IPS-18c (cell line): ENCODE measurements around the gene SMDT1.
"Not testable (repeated sequence)": the region's sequence is repeated elsewhere in the genome, so short reads cannot be mapped to it uniquely, and the experiment has no call there.

ENCODE experiments used
- H3K4me3 ChIP-seq: 2 replicates; pipeline ENCODE4 v1.7.0; 2013; ENCODE audit warnings: low read depth, mild to moderate bottlenecking, low read length, moderate library complexity; ENCODE audit not compliant: insufficient read depth
- H3K9me3 ChIP-seq: one replicate; pipeline ENCODE4 v1.6.1; 2013; ENCODE audit warnings: mild to moderate bottlenecking, low read length, moderate library complexity; ENCODE audit not compliant: control insufficient read depth, insufficient read depth

Gene SMDT1

DNA sequence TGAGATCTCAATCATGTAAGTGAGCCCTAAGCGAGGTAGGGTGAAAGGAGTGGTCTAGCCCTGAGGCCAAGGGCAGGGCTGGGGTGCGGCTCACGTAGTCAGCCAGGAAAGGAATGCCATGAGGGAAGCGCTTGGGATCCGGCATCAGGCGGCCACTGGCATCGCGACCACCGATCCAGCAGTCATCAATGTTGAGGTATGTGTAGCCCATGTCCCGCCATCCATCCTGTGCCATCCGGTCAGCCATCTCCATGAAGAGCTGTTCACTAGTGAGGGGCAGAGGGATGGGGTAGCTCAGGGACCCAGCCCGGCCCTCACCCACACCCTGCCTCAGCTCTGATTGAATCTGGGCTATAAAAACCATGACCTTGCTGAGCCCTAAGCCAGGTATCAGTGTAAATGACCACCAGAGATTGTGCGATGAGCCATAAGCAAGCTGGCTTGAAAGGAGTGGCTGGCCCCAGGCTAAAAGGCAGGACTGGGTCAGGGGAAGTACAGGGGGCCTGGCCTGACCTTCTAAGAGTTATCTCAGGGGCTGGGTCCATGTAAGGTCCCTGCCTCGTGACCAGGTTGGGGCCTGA lies 11.7 kb upstream of the SMDT1 start:
- no peaks in the 10 kb centered on the region for H3K9me3 ChIP-seq
- H3K4me3 ChIP-seq: no peak overlapping the region

DNA sequence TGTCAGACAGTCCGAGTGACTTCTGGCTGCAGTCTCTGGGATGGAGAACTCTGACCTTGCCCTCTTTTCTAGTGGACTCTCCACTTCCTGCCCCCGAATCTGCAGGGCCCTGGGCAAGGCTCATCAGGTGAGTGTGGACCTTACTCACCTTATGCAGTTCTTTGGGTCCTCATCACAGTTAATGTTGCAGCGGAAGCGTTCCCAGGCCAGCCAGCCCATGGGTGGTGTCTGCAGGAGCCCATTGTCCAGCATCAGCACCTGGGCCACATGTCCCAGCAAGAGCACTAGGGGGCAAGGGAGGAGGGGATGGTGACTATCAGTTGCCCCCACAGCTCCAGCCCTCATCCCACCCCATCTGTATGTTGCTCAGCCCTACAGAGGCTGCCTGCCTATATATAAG lies 11.2 kb upstream of the SMDT1 start:
- no peaks in the 10 kb centered on the region for H3K9me3 ChIP-seq
- no peak overlapping the region for H3K4me3 ChIP-seq

GRCh38 chr22:42069801-42070516 lies 9.5 kb upstream of the SMDT1 start:
- Histone ChIP-seq H3K4me3 (peak overlapping the region; percentile 70), H3K9me3 (no peaks in the 10 kb centered on the region)

DNA sequence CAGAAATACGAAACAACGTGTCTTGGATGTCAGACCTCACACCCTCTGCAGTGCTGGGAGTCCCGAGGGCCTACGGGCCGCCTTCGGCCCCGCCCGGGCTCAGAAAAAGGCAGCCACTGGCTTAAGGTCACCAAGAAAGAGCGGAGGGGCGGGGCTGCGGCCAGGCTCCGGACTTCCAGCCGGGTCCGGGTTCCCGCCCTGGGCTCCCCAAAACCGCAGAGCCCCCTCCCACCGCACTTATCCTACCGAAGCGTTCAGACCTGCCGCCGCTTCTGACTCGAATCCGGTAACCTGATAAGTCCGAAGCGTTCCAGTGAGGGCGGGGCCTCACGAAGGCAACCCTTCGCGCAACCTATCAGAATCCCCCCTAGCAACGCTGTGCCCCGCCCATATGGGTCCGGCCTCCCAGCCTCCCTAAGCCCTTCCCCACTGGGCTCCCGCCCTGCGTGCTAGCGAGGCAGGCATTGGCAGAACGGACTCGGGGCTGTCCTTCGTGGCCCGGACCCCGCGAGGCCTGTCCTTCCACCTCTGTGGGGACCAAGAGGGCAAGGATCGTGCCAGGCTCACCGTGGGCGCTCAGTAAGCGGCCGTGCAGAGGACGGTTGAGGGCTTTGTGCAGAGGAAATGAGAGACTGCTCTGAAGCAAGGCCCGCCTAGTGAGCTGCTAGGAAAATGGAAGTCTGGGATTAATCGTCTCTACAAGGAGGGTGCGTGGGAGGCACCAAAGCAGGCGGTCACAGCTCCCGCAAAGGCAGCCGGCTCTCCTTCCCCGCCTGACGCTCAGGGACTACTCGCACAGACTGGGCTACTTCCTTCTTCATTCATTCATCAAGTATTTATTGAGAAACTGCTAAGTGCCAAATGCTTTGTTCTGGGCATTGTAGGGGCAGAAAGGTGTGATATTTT lies 8.7 kb upstream of the SMDT1 start, which contains the start of gene NAGA:
NAGA (minus strand) TSS at position 296 of the 906 bp plus-strand sequence. CDS start 515 bp downstream, outside the sequence.
- Histone ChIP-seq H3K9me3 (no peaks in the 10 kb centered on the region), H3K4me3 (peak within 1 kb of the TSS; percentile 70)

DNA sequence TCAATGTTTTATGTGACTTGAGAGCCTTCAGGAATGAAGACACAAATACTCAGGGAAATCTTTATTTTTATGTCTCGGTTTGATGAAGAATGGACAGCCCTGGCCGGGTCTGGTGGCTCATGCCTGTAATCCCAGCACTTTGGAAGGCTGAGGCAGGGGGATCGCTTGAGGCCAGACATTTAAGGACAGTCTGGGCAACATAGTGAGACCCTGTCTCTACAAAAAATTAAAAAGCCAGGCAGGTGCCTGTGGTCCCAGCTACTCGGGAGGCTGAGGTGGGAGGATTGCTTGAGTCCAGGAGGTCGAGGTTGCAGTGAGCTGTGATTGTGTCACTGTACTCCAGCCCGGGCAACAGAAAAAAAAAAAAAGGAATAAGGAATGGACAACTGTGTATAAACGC lies 8.0 kb upstream of the SMDT1 start:
- H3K9me3 ChIP-seq: not testable (repeated sequence)
- 0 out of 2 replicates have a peak overlapping the region, but pooled peaks have one; percentile 70 for H3K4me3 ChIP-seq

DNA sequence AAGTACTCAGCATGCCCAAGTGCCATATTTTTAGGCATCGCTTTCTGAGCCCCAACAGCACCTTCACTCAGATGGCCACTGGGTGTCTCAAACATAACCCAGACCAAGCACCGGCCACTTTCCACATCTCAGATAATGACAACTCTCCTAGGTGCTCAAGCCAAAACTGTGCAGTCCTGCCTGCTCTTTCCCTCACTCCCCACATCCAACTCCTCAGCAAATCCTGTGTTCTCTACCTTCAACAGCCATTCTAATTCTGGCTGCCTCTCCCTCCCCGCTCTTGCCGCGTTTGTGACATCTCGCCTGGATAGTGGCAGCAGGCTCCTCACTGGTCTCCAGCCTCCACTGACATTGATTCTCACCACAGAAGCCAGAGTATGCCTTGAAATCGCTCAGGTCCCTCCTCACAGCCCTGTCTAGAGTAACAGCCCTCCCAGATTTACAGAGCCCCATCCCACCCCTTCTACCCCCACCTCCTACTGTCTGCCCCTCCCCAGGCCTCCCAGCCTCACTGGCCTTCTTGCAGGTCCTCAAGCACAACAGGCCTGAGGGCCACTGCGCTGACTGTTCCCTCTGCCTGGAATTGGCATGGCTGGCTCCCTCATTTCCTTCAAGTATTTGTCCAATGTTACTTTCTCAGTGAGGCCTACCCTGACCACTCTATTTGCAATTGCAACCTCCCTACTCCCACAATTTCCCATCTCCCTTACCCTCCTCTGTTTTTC lies 6.7 kb upstream of the SMDT1 start:
- no peak overlapping the region for H3K4me3 ChIP-seq
- no peaks in the 10 kb centered on the region for H3K9me3 ChIP-seq

- H3K4me3 ChIP-seq: no peak overlapping the region
Observed at GRCh38 chr22:42073621-42074041, 5.9 kb upstream of the SMDT1 start.

DNA sequence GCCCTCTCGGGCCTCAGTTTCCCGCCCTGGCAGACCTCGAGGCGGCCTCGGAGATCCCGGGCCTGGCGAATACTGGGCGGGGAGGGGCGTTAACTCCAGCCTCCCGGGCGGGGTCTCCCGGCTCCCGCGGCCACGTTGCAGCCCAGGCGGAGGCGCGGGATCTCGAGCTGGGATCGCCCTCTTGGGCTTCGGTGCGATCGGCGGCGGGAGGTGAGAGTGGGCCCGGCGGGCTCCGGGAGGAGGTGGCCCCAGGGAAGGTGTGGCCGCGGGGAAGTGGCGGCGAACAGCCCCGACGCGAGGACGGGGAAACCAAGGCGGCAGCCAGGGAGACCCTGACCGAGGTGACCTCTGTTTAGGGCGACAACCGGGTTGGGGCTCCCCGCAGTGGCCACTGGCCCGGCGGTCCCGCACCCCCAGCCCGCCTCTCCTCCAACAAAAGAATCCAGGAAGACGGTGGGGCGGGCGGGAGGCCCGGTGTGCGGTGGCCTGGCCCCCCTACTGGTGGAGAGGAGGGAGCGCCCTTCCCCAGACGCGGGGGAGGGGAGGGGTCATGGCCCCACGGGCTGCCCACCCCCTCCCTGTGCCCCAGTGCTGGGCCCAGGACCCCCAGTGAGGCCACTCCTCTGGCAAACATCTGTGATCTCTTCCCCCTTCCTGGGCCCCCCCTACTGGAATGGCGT lies 5.2 kb upstream of the SMDT1 start, which contains the start of gene PHETA2:
PHETA2 (plus strand) TSS at position 117 of the 680 bp plus-strand sequence. CDS start 3,046 bp downstream, outside the sequence.
- peak within 1 kb of the TSS; percentile 43; the same call in 1 of the 2 replicates for H3K4me3 ChIP-seq

More at GRCh38 chr22:42073621-42074041, 5.9 kb upstream of the SMDT1 start:
- H3K9me3 ChIP-seq: no peaks in the 10 kb centered on the region

DNA sequence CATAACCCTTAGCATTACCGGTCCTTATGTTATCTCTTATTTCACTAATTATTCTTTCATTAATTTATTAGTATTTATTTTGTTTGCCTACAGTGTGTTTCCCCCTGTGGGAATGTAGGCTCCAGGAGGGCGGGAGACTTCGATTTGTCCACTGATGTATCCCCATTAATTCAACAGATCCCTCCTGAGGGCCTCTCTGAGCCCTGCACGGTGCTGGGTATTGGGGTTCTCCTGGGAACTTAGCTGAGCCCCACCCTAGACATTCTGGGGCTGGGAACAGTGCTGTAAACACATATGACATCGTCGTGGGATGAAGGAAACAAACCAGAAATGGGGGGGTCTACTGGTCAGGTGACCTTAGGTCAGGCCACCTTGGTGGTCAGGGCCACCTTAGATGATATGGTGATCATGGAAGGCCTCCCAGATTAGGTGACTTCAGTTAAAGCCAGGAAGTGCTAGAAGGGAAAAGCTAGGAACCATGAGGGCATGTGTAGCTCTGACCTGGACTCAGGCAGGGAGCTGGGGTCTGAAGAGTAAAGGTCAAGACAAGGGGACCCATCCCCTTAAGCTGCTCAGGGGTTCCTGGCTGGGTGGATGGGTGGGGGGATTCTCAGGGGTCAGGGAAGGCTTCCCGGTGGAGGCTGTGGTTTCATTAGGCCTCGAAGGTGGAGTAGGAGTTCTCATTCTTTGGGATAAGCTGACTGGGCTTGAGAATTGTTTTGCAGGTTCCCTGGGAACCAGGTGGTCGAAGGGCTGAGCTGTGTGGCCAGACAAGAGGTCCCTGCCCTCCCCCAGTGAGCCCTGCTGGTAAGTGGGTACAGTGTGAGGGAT lies 4.4 kb upstream of the SMDT1 start:
- H3K9me3 ChIP-seq: no peaks in the 10 kb centered on the region
- no peak overlapping the region for H3K4me3 ChIP-seq

More for the DNA sequence above, 5.2 kb upstream of the SMDT1 start, which contains the start of gene PHETA2:
- no peaks in the 10 kb centered on the region for H3K9me3 ChIP-seq

DNA sequence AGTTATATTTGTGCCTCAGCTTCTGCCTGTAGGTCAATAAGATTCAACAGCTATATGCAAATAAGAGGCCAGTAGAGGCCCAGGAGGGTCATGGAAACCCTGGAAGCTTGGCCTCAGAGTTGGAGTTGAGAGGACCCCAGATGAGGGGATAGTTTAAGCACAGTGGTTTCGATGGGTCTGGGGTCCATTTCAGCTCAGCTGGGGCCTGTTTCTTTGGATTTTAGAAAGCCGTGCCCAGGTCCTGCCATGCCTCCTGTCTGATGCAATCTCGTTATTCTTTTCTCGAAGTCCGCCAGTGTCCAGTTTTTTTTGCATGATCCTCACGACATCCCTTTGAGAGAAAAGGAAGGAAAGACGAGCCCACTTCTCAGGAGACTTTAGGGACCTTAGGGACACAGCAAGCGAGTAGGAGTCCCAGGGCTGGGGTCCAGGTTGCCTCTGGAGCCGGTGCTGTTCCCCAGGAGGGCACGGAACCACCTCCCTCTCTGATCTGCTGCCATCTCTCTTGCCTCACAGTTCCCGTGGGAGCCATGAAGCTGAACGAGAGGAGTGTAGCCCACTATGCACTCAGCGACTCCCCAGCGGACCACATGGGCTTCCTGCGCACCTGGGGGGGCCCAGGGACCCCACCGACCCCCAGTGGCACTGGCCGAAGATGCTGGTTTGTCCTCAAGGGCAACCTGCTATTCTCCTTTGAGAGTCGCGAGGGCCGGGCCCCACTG lies 2.6 kb upstream of the SMDT1 start:
- H3K9me3 ChIP-seq: no peaks in the 10 kb centered on the region
- H3K4me3 ChIP-seq: no peak overlapping the region

- Histone ChIP-seq H3K9me3 (no peaks in the 10 kb centered on the region), H3K4me3 (no peak overlapping the region)
Observed at GRCh38 chr22:42077486-42078125, 1.9 kb upstream of the SMDT1 start.

GRCh38 chr22:42078469-42079318 lies 806 bp upstream of the SMDT1 start:
- peak overlapping the region; percentile 99 for H3K4me3 ChIP-seq
- H3K9me3 ChIP-seq: no peaks in the 10 kb centered on the region

- H3K4me3 ChIP-seq: peak overlapping the region; percentile 99
- no peaks in the 10 kb centered on the region for H3K9me3 ChIP-seq
Observed at GRCh38 chr22:42080287-42080686, 787 bp downstream of the SMDT1 start.

- Histone ChIP-seq H3K4me3 (no peak overlapping the region), H3K9me3 (no peaks in the 10 kb centered on the region)
Observed at GRCh38 chr22:42083119-42083518, 3.6 kb downstream of the SMDT1 start.
